ENCODE data around the gene PTPN4.

GRCh38 chr2:119810049-119810630 is 50.4 kb downstream of the PTPN4 start:
- TF ChIP-seq CTCF (conservative IDR thresholded peaks at IDR 0.05; ENCODE audit: low read depth, low read length) (no peak), EZH2 (IDR thresholded peaks at IDR 0.05; ENCODE audit: low read length, unreplicated experiment) (no peak)
